Anterior cingulate cortex (tissue), 58 donors: ENCODE results near the gene CTTNBP2NL.
A peak's percentile ranks its signal among the peaks of the same experiment; 100 is the strongest.
"Not testable (repeated sequence)": the region's sequence is repeated elsewhere in the genome, so short reads cannot be mapped to it uniquely, and the experiment has no call there.

Source experiments
- DNase-seq, 58 donors: peaks; one replicate each; lab custom pipeline; 2025; lab: John Stamatoyannopoulos, UW

Gene CTTNBP2NL

GRCh38 chr1:112386024-112386723 is 9.8 kb upstream of the CTTNBP2NL start:
- no peak for DNase-seq

- no peak for DNase-seq
Measured at GRCh38 chr1:112386731-112387346, 9.2 kb upstream of the CTTNBP2NL start.

DNA sequence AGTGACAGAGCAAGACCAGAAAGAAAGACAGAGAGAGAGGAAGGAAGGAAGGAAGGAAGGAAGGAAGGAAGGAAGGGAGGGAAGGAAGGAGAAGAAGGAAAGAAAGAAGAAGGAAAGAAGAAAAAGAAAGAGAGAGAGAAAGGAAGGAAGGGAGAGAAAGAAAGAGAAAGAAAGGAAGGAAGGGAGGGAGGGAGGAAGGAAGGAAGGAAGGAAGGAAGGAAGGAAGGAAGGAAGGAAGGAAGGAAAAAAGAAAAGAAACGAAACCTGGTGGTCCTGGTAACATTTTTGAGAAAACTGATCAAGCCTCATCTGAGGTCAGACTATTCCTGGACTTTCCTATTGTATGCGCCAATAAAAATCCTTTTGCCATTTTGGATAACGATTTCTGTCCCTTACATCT is 8.2 kb upstream of the CTTNBP2NL start:
- no peak for DNase-seq

GRCh38 chr1:112388436-112388835 is 7.6 kb upstream of the CTTNBP2NL start:
- peak in 4 of 58 donors; percentile 1 to 28 (median 11) for DNase-seq

- peak in 2 of 58 donors; percentile 6 to 44 for DNase-seq
Measured at GRCh38 chr1:112389689-112390088, 6.3 kb upstream of the CTTNBP2NL start.

- DNase-seq, result not testable (repeated sequence)
Measured at GRCh38 chr1:112390335-112390734, 5.7 kb upstream of the CTTNBP2NL start.

DNA sequence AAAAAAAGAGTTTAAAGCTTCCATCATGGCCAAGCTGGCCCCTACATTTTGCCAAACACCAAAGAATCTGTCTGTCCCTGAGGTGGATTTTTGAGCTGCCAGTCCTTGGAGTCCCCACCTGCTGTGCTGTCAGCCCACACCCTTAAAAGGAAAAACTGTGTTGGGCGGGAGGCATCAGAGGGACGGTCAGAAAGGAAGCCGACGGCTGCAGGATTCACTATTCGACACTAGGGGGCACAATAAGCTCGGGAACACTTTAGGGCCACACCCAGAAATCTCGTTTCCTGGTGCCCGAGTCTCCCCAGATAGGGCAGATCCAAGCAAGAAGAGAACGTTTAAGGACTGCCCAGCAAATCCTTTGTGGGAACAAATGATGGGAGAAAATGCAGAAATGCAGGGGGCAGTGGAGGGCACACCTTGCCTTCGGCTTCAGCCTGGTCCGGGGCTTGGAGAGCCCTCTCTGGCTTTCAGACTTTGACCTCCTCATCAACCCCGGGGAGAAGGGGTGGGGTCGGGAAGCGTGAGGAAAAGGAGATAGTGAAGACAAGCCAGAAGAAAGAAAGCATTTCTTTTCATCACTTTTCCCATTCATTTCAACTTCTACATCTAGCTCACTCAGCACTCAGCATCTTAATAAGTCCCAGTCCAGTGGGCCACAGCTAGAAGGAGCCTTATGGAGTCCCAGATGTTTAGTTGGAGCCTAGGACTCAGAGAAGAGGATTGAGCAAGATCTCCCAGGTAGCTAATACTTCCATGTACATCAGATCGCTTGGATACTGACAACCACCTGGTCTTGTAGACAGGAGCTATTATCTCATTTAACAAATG is 5.0 kb upstream of the CTTNBP2NL start:
- peak; percentile 7 to 93 (median 77) for DNase-seq

DNA sequence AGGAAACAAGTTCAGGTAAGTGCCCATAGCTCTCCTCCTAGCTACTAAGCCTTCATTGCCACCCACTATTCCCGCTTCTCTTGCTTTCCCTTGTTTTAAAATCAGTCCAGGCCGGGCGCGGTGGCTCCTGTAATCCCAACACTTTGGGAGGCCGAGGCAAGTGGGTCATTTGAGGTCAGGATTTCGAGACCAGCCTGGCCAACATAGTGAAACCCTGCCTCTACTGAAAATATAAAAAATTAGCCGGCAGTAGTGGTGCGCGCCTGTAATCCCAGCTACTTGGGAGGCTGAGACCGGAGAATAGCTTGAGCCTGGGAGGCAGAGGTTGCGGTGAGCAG is 4.4 kb upstream of the CTTNBP2NL start:
- DNase-seq, result no peak

DNA sequence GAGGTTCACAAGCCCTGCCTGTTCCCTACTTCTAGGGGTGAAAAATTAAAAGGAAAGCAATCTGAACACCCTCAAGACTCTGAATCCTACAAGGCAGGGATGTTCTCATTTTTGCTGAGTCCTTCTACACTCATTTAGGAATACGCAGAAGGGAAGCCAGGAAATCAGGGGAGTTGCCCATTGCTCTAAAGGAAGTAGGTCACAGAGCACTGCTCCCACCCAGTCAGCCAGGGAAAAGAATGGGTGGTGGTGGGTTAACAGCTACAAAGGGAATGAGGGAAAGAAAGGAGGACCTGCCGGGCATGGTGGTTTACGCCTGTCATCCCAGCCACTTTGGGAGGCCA is 2.4 kb upstream of the CTTNBP2NL start:
- no peak for DNase-seq

DNA sequence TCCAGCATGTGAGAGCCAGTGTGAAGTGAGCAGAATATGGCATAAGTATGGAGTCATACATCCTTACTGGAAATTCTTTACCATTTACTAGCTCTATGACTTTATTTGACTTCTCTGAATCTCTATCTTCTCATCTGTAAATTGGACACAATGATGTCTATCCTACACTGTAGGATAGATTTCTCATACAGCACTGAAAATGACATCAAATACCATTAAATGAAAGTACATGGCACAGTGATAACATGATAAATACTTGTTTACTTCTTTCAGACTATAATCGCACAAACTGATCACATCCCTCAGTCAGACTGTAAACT is 1.3 kb upstream of the CTTNBP2NL start:
- no peak for DNase-seq

DNA sequence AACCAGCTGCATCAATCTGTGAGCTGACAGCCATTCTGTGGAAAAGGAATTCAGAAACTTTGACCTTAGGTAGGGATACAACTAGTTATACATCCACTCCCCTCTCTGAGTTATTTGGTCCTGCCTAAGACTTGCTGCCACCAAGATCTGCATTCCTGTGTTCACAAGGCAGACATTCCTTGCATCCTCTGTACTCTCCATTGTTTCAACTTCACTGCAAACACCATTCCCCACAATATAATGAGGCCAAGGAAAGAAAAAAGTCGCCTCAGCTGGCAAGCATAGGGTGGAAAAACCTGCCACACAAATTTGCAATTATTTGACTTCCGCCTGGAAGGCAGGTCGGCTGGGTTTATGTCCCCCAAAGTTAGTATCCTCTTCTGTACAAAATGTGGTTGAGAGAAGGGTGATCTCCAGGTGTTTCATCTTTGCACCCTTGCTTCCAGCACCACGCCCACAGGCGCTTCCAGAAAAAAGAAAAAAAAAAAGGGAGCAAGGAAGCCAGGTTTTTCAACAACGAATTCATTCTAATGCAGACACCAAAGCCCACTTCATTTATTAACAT is 676 bp upstream of the CTTNBP2NL start:
- no peak for DNase-seq

DNA sequence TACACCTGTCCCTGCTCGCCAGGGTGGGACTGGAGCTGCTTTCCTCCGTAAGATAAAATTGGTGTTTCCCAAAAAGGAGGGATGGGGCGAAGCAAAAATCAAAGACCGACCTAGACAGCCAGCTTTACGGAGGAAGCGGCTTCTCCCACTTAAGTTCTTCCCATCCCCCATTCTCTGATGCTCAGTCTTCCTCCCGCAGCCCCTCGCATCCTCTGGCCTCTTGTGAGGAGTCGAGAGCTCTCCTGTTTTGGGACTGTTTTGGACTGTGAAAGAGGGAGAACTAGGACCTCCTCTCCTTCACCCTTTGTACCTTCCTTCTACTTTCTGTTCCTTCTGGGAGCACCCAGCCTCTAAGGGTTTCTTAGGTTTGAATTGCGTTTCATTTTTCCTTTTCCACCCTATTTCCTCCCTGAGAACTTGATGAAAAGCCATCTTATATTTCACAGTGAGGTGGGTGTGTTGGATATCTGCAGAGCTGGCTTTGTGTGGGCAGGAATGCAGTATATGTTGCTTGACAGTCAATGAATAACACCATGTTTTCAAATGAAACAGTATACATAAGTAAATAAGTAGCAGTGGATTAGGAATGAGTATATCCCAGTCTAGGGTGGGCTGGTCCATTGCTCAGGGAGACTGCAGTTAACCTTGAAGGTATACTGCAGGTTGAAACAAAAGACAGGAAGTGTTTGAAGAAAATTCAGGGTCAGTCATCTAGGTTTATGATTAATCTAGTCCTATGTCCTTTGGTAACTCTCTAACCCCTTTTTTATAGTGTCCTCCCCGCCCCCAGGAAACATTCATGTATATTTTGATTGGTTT is 848 bp downstream of the CTTNBP2NL start:
- peak in 3 of 58 donors; percentile 11 to 39 (median 19) for DNase-seq

DNA sequence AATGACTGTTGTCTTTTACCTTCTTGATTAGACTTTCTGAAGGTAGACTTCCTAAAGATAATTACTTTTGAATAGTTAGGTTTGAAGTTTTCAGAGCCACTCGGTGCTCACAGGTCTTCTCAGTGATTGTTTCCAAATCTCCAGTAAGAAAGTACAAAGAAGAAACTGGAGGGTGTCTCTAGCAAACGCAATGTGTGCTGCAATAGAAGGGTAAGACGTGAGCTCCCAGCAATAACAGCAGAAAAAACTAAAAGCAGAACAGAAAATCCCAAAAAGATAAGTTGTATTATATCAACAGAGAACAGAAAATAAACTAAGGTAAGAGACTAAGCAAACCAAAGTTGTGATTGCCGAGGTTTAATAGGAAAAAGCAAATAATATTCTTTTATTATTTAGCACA is 1.8 kb downstream of the CTTNBP2NL start:
- no peak for DNase-seq

DNA sequence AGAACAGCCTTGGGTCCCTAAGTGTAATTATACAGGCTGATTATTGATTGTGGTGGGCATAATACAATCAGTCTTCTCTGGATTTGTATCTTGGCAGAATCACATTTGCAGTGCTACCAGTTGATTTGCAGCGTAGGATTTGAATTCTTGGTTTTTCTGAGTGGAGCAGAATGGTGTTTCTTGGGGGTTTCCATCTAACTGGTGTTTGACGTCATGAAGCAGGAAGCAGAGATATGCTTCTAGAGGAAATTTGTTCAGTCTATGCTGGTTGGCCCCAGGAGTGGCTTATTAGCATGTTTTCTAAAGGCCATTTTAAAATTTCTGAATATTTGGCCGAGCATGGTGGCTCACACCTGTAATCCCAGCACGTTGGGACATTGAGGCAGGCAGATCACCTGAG is 3.4 kb downstream of the CTTNBP2NL start:
- no peak for DNase-seq

DNA sequence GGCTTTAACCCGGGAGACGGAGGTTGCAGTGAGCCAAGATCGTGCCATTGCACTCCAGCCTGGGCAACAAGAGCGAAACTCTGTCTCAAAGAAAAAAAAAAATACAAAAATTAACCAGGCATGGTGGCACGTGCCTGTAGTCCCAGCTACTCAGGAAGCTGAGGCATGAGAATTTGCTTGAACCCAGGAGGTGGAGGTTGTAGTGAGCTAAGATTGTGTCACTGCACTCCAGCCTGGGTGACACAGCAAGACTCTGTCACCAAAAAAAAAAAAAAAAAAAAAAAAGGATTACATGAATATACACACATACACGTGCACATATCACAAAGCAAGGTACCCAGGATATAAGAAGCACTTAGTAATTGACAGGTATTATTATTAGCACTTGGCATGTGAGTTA is 4.7 kb downstream of the CTTNBP2NL start:
- not testable (repeated sequence) for DNase-seq

GRCh38 chr1:112402682-112403643 is 6.9 kb downstream of the CTTNBP2NL start:
- no peak for DNase-seq

- DNase-seq, result no peak
Measured at GRCh38 chr1:112406771-112407170, 10.8 kb downstream of the CTTNBP2NL start.

GRCh38 chr1:112409414-112409813 is 13.4 kb downstream of the CTTNBP2NL start:
- DNase-seq, result no peak

- no peak for DNase-seq
Measured at GRCh38 chr1:112410673-112411072, 14.7 kb downstream of the CTTNBP2NL start.
